HS-5 (cell line): ENCODE data around the gene RIMS1.

Source experiments
- DNase-seq: peaks from one replicate; pipeline ENCODE4 v3.0.0-alpha.2; 2012; ENCODE audit warnings: low read depth

The RIMS1 gene

GRCh38 chr6:72111611-72112010 lies 225.3 kb downstream of the RIMS1 start:
- no peak for DNase-seq

- no peak for DNase-seq
Measured at GRCh38 chr6:72130327-72130726, 244.0 kb downstream of the RIMS1 start.

DNA sequence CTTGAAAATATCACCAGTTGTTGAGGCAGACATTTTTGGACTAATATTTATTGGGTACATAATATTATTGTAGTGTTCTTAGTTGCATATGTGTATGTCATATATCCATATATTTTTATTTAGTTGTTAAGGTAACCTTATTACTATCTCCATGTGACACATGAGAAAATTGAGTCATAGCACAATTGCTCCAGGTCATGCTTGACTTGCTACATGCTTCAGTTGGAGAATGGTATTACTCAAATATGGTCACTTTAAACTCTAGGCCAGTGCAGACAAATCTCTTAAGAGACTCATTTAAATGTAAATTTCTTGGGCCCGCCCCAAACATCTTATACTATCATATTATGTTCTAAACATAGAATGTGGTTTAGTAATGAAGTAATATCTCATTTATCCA lies 246.1 kb downstream of the RIMS1 start:
- no peak for DNase-seq

GRCh38 chr6:72132851-72133250 lies 246.5 kb downstream of the RIMS1 start:
- no peak for DNase-seq

DNA sequence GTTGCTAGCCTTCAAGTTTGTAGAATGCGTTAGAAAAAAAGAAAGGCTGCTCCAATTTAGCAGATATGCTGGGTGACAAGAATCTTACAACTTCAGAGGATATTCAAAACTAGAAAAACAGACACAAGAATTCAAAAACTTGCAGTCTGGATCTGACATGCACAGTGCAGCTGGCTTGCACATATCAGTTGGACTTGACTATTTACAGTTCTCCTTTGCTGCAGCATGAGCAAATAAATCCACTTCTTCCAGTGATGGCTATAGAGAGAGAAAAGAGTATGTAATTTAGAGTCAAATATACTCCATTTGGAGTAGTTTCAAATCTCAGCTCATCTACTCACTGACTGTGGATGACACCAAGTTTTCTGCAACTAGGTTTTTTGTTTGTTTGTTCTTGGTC lies 247.0 kb downstream of the RIMS1 start:
- DNase-seq: no peak

DNA sequence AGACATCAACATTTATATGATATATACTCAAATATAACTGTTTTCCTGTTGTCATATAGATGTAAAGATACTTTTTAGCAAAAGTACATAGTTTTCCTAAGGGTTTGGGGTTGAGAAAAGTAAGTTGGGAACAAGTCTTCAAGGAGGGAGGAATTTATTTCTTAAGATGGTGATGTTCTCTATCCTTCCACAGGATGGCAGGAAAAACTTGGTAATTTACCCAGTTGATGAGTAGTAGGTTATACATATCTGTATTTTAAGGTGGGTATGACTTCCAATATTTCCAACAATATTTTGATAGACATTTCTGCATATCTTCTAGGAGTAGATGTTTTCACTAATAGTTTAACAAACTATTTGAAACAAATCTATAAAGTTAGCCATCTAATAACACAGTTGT lies 254.4 kb downstream of the RIMS1 start:
- peak; percentile 8 for DNase-seq

- no peak for DNase-seq
Measured at GRCh38 chr6:72149715-72150114, 263.4 kb downstream of the RIMS1 start.

DNA sequence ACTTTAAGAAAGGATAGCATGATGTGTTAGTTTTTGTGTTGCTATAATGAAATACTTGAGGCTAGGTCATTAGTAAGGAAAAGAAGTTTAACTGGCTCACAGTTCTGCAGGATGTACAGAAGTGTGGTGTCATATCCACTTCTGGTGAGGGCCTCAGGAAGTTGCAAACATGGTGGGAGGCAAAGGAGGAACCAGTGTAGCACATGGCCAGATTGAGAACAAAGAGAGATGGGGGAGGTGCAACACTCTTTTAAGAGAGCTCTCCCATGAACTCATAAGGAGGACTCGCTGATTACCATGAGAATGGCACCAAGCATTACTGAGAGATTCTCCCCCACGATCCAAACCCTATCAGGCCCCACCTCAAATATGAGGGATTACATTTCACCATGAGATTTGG lies 265.4 kb downstream of the RIMS1 start:
- no peak for DNase-seq

GRCh38 chr6:72175916-72176315 lies 289.6 kb downstream of the RIMS1 start:
- DNase-seq: no peak

DNA sequence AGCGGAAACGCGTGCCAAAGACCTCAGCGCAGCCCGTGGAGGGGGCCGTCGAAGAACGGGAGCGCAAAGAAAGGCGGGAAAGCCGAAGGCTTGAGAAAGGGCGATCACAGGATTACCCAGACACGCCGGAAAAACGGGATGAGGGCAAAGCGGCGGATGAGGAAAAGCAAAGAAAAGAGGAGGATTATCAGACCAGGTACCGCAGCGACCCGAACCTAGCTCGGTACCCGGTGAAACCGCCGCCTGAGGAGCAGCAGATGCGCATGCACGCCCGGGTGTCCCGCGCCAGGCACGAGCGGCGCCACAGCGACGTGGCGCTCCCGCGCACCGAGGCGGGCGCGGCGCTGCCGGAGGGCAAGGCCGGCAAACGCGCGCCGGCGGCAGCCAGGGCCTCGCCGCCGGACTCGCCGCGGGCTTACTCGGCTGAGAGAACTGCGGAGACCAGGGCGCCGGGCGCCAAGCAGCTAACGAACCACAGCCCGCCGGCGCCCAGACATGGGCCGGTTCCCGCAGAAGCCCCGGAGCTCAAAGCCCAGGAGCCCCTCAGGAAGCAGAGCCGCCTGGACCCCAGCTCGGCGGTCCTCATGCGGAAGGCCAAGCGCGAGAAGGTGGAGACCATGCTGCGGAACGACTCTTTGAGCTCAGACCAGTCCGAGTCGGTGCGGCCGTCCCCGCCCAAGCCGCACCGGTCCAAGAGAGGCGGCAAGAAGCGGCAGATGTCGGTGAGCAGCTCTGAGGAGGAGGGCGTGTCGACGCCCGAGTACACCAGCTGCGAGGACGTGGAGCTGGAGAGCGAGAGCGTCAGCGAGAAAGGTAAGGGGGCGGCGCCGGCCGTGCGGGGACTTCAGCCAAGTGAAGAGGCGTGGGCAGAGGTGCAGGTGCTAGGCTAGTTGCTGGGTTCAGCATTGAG lies 296.2 kb downstream of the RIMS1 start:
- DNase-seq: peak; percentile 5

- DNase-seq: no peak
Measured at GRCh38 chr6:72203983-72204382, 317.6 kb downstream of the RIMS1 start.

DNA sequence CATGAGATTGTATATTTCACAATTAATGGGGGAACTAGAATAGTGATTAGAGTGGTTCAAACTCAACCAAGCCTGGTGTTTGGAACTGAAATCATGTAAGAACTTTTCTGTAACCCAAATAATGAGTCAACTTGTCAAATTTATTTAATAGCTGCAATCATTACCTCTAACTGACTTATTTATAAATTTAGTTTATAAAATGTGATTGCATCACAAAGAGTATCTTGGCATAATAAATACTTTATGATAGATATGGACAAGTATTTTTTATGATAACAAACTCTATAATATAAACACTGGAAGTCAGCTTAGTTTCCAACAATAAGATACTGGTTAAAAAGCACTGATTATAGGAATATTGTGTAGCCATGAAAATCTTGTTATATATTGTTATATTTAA lies 319.1 kb downstream of the RIMS1 start:
- DNase-seq: no peak

GRCh38 chr6:72206606-72207005 lies 320.3 kb downstream of the RIMS1 start:
- no peak for DNase-seq

DNA sequence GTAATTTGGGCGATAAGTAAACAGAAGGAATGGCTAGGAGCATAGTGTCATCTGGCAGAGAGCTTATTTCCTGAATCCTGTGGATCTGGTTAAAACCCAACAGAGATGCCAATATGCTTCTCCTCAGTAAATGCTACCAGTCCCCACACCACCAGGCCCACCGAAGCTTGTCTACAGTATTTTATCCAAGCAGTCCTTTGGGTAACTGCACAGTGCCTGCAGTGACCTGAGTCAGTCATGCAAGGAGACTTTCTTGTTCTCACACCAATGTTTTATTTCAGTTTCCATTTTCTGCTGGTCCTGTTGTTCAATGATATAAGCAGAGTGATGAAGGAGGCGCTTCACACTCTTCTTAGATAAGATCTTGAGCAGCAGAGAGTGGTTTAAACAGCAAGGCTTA lies 326.3 kb downstream of the RIMS1 start:
- DNase-seq: no peak

DNA sequence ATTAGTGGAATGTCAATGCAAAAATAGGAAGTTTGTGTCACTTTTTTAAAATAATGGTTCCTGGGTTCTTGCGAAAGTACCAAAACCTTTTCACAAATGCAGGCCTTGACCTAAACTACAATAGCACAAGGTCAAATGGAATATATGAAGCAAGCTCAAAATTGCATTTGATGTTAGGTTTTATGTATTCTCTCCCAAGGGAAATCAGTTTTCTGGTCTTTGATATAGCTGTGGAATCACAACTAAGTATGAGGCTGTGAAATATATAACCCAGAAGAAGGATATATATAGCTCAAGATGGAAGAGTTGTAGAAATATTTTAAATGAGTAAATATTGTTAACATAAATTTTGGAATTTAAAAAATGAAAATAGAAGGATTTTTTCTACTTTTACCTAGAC lies 327.3 kb downstream of the RIMS1 start:
- DNase-seq: no peak

GRCh38 chr6:72216222-72217068 lies 330.1 kb downstream of the RIMS1 start:
- no peak for DNase-seq

DNA sequence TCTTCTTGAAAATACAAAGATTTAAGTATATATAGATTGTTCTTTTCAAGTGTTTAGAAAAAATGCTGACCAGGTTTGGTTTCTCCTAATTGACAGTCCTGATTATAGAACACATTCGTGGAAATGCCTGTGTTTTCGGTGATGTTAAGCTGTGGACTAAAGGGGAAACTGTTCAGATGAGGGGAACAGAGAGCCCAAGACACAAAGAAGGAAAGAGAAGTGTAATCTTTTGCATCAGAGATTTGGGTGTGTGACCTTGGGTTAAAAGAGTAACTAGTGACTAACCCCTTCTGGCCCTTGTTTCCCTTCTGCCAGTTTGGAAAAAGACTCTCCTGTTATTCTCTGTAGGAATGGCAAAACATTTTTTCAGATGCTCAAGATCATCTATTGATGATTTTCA lies 331.3 kb downstream of the RIMS1 start:
- DNase-seq: no peak

- no peak for DNase-seq
Measured at GRCh38 chr6:72218125-72218524, 331.8 kb downstream of the RIMS1 start.

DNA sequence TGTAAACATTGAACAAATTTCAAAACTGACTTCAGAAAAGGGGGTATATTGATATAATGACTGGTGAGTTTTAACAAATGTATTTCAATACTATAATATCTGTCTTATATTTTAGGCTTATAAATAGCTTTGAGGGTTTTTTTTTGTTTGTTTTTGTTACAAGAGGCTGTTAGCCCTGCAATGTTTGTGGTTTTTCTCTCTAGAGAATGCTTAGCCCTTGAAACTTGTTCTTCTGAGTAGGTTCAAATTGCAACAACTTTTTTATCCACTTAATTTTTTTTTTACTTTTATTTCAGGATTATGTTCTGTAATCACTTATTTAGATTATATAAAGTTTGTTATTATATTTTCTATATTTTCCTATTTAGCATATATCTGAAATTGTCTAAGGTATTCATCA lies 333.2 kb downstream of the RIMS1 start:
- DNase-seq: no peak

DNA sequence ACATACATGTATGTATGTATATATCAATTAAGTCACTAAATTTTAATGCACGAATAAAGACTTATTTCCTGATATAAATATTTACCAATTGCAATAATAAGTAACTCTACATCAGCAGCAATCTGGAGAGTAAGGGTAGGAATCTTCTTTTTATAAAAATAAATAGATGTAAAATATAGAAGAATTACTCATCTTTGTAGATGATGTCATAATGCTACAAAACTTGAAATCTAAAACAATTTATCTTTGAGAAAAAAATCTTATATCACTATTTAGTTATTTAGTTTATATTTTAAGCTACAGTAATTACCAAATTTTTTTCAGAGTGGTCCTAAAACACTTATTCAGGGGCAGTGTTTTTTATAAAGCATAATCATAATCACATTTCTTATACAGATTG lies 351.7 kb downstream of the RIMS1 start:
- no peak for DNase-seq

- no peak for DNase-seq
Measured at GRCh38 chr6:72238900-72239299, 352.6 kb downstream of the RIMS1 start.

GRCh38 chr6:72245565-72245964 lies 359.2 kb downstream of the RIMS1 start:
- no peak for DNase-seq

- no peak for DNase-seq
Measured at GRCh38 chr6:72246926-72247325, 360.6 kb downstream of the RIMS1 start.
